HFFc6 (cell line): ENCODE measurements around the gene CLASRP. TPM values are rescaled to one million over a fixed set of nuclear protein-coding genes. Genes with fewer than 3 reads are reported as not detected.

Experiments used
- DNase-seq: peaks from one replicate; pipeline ENCODE4 v3.0.0-alpha.2; 2018
- H3K27ac Mint-ChIP-seq: 2 replicates; pipeline ENCODE4 v1.8.0; 2020; ENCODE audit warnings: mild to moderate bottlenecking, mixed read lengths
- H3K27me3 Mint-ChIP-seq: 2 replicates; pipeline ENCODE4 v1.8.0; 2021; ENCODE audit warnings: mild to moderate bottlenecking, moderate library complexity, mixed read lengths; ENCODE audit not compliant: insufficient read depth
- H3K36me3 Mint-ChIP-seq: 2 replicates; pipeline ENCODE4 v1.8.0; 2021; ENCODE audit warnings: low read depth, mixed read lengths
- H3K4me1 Mint-ChIP-seq: 2 replicates; pipeline ENCODE4 v1.8.0; 2020; ENCODE audit warnings: low read depth, mixed read lengths
- H3K4me3 Mint-ChIP-seq: 2 replicates; pipeline ENCODE4 v1.8.0; 2020; ENCODE audit warnings: mild to moderate bottlenecking, moderate library complexity, mixed read lengths
- H3K9me3 Mint-ChIP-seq: 2 replicates; pipeline ENCODE4 v1.8.0; 2020; ENCODE audit warnings: mild to moderate bottlenecking, mixed read lengths
- CTCF ChIP-seq: fragments of 200-600 bp; sonication (generic); IDR thresholded peaks from 2 replicates; pipeline ENCODE4 v1.5.0; 2021; ENCODE audit warnings: antibody characterized with exemption, mild to moderate bottlenecking
- total RNA-seq, 6 experiments: library from RNA; stranded (reverse); fragmentation: NEBNext Ultra II Directional; extraction: Animal tissue kit (Norgen Biotek cat#: 25700); gene quantifications; 2 replicates in 1 of 6; 3 replicates in 5 of 6; pipeline ENCODE4 v1.2.3, GENCODE V29; 2021

The CLASRP gene
- total RNA-seq, 6 experiments from 2014 or later, result 29.9 to 42.9 (median 37.3) TPM

DNA sequence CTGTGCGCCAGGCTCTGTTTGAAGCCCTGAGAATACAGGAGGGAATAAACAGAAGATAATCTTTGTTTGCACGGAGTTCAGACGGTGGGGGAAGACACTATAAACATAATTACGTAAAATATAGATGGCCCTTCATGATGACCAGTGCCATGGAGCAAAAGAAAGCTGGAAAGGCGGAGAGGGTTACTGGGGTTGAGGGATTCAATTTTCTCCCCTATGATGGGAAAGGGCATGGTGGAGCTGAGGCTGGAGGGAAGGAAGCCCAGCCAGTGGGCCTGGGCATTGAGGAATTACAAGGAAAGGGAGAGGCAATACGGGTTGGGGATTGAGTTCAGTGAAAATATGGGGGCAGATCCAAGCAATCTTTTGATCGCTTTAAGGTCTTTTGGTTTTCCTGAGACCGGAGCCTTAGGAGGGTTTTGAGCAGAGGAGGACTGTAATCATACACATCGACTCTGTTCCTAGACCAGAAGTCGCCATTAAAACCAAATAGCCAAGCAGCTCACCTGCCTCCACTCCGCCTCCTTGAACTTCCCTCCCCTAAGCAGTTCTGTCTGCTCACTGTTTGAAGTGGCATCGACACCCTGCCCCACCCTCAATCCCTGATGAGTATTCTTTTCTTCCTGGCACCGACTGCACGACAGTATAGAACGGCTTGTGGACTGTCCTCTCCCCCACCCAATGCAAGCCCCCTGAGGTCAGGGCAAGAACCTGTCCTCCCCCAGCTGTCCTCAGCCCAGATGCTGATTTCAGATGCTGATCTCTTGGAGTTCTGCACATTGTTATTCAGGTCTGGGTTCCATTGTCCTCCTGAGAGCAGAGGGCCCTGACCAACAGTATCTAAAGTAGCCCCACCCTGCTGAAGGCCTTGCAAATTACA, 38.2 kb downstream of the CLASRP start:
- Mint-ChIP-seq H3K27ac (peak overlapping the region; percentile 24; the same call in 1 of the 2 replicates), H3K36me3 (peaks cover 16% of the 10 kb centered on the region), H3K4me3 (peak overlapping the region; percentile 50), H3K4me1 (peaks cover 27% of the 10 kb centered on the region), H3K9me3 (no peaks in the 10 kb centered on the region), H3K27me3 (peaks cover 4% of the 10 kb centered on the region)
- no peak for DNase-seq
- no peak for TF ChIP-seq CTCF

DNA sequence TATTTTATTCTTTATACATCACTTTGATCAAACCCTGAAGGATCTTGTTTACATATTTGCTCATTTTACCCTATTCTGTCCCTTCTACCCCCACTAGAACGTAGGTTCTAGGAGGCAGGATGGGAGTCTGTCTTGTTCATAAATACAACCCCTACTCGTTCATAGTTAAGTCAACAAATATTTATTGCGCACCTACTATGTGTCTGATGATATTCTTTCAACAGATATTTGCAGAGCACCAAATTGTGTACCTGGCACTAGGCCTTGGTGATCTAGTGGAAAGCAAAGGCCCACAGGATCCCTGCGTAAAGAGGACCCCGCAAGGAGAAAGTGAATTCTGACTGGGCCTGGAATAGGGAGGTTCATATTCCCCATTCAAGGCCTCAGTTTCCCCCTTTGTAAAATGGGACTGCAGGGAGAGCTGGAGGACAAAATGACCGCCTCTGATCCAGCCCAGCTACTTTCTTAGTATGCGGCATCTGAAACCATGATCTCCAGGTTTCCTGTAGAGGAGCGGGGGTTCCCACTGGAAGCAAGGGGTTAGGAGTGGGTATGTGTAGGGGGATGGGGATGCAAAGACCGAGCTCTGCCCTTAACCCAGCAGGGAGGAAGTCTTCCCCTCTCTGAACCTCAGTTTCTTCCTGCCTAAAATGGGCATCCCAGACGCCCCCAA, 39.7 kb downstream of the CLASRP start:
- Mint-ChIP-seq H3K36me3 (peaks cover 16% of the 10 kb centered on the region), H3K4me1 (peaks cover 28% of the 10 kb centered on the region), H3K4me3 (peak overlapping the region; percentile 99), H3K27ac (no peak overlapping the region), H3K9me3 (no peaks in the 10 kb centered on the region), H3K27me3 (peaks cover 2% of the 10 kb centered on the region; the same call in 1 of the 2 replicates)
- no peak for DNase-seq
- no peak for TF ChIP-seq CTCF

GRCh38 chr19:45079063-45079910, 40.4 kb downstream of the CLASRP start, which contains the start of gene GEMIN7:
Gene GEMIN7, plus strand, starts transcription at chr19:45079260. Its CDS starts 10,855 bp downstream, at chr19:45090115.
- DNase-seq, result peak; percentile 58
- H3K9me3 Mint-ChIP-seq, result no peaks in the 10 kb centered on the region
- H3K4me1 Mint-ChIP-seq, result peaks cover 28% of the 10 kb centered on the region
- peaks cover 2% of the 10 kb centered on the region; the same call in 1 of the 2 replicates for H3K27me3 Mint-ChIP-seq
- peak within 1 kb of the TSS; percentile 88 for H3K27ac Mint-ChIP-seq
- peak within 1 kb of the TSS; percentile 99 for H3K4me3 Mint-ChIP-seq
- peaks cover 16% of the 10 kb centered on the region for H3K36me3 Mint-ChIP-seq
- TF ChIP-seq CTCF, result peak; percentile 44

DNA sequence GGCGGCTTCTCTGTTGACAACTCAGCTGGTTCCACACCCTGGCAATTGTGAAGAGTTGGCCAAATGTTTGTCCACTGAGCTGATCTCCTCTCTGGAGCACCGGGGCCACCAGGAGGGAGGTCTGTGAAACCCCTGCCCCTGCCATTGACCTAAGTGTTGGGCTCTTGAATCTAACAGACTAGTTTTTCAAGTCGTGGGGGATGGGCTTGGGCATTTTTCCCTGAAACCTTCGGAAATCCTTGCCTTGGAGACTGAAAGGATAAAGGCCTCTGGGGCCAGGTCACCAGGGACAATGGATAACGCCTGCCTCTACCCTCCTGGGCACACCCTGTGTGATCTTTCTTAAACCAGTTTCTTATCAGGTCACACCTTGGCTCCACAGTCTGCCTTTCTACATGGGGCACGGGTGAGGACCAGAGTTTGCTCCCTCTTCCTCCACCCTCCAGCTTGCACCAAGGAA, 41.1 kb downstream of the CLASRP start:
- H3K27ac Mint-ChIP-seq, result peak overlapping the region; percentile 88
- H3K4me3 Mint-ChIP-seq, result peak overlapping the region; percentile 99
- no peak for TF ChIP-seq CTCF
- no peak for DNase-seq
- H3K4me1 Mint-ChIP-seq, result peaks cover 28% of the 10 kb centered on the region
- H3K9me3 Mint-ChIP-seq, result no peaks in the 10 kb centered on the region
- peaks cover 2% of the 10 kb centered on the region; the same call in 1 of the 2 replicates for H3K27me3 Mint-ChIP-seq
- peaks cover 16% of the 10 kb centered on the region for H3K36me3 Mint-ChIP-seq

- Mint-ChIP-seq H3K27me3 (peaks cover 2% of the 10 kb centered on the region; the same call in 1 of the 2 replicates), H3K4me1 (peaks cover 20% of the 10 kb centered on the region), H3K4me3 (no peak overlapping the region; the same call in 1 of the 2 replicates), H3K36me3 (peaks cover 25% of the 10 kb centered on the region), H3K27ac (no peak overlapping the region), H3K9me3 (no peaks in the 10 kb centered on the region)
- TF ChIP-seq CTCF, result no peak
- DNase-seq, result no peak
These were observed 43.3 kb downstream of the CLASRP start for GRCh38 chr19:45082170-45082569.
